Upper lobe of left lung (tissue), 4 donors: ENCODE data around the gene DTWD2.

Experiments
- CTCF ChIP-seq, 6 experiments: fragments of 450-650 bp in 4 of 6; fragments of 200-600 bp in 2 of 6; sonication (generic) in 2 of 6; IDR thresholded peaks; one replicate each; pipeline ENCODE4 v1.5.1; 2016 to 2019; ENCODE audit warnings: antibody characterized with exemption in 6 of 6
- POLR2A ChIP-seq, 4 donors: fragments of 450-650 bp; IDR thresholded peaks; one replicate each; pipeline ENCODE4 v1.5.1; 2016 to 2017; ENCODE audit warnings: antibody characterized with exemption in 4 of 4, mild to moderate bottlenecking in 2 of 4

- TF ChIP-seq CTCF (IDR thresholded peaks at IDR 0.05) (no peak), POLR2A (IDR thresholded peaks at IDR 0.05) (no peak)
Observed at GRCh38 chr5:118862596-118862995, 125.8 kb downstream of the DTWD2 start.
